HG02588 (cell line): ENCODE measurements around the gene NDUFC1.

Experiments used
- ATAC-seq: cut with Tn5 transposase; IDR thresholded peaks from one replicate; pipeline ENCODE4 v1.9.1; 2021; ENCODE audit warnings: mild to moderate bottlenecking, moderate library complexity; ENCODE audit not compliant: unreplicated experiment

The NDUFC1 gene

GRCh38 chr4:139253046-139253445 is 49.2 kb downstream of the NDUFC1 start:
- ATAC-seq, result no peak

- no peak for ATAC-seq
Measured at GRCh38 chr4:139247700-139248238, 54.5 kb downstream of the NDUFC1 start.

- ATAC-seq, result no peak
Measured at GRCh38 chr4:139247241-139247640, 55.0 kb downstream of the NDUFC1 start.

GRCh38 chr4:139246166-139246565 is 56.1 kb downstream of the NDUFC1 start:
- ATAC-seq, result no peak

- no peak for ATAC-seq
Measured at GRCh38 chr4:139245590-139245989, 56.7 kb downstream of the NDUFC1 start.

- ATAC-seq, result no peak
Measured at GRCh38 chr4:139243448-139244365, 58.6 kb downstream of the NDUFC1 start.

- no peak for ATAC-seq
Measured at GRCh38 chr4:139242511-139243051, 59.7 kb downstream of the NDUFC1 start.

GRCh38 chr4:139241784-139242151 is 60.5 kb downstream of the NDUFC1 start:
- no peak for ATAC-seq

GRCh38 chr4:139241086-139241783 is 61.0 kb downstream of the NDUFC1 start:
- no peak for ATAC-seq
